GM13976 (cell line): ENCODE results near the gene AKR7A2.

Source experiments
- DNase-seq: peaks from one replicate; pipeline ENCODE4 v3.0.0; 2012; ENCODE audit warnings: low spot score
- in situ Hi-C: fragments of 300-500 bp; cut with MboI; formaldehyde crosslinking; loops from one replicate; pipeline ENCODE4 v1.12.0; 2022; ENCODE audit warnings: low sequenced_read_pairs, mixed read lengths, inconsistent platforms; ENCODE audit not compliant: unreplicated experiment
- TF ChIP-seq, protein P1 (sequence below): IDR thresholded peaks from 2 replicates; pipeline ENCODE4 v1.5.1; 2012; ENCODE audit warnings: borderline replicate concordance, mild to moderate bottlenecking; ENCODE audit not compliant: insufficient read depth; ENCODE audit errors: extremely low read depth, missing control alignments, control extremely low read depth

Gene AKR7A2

DNA sequence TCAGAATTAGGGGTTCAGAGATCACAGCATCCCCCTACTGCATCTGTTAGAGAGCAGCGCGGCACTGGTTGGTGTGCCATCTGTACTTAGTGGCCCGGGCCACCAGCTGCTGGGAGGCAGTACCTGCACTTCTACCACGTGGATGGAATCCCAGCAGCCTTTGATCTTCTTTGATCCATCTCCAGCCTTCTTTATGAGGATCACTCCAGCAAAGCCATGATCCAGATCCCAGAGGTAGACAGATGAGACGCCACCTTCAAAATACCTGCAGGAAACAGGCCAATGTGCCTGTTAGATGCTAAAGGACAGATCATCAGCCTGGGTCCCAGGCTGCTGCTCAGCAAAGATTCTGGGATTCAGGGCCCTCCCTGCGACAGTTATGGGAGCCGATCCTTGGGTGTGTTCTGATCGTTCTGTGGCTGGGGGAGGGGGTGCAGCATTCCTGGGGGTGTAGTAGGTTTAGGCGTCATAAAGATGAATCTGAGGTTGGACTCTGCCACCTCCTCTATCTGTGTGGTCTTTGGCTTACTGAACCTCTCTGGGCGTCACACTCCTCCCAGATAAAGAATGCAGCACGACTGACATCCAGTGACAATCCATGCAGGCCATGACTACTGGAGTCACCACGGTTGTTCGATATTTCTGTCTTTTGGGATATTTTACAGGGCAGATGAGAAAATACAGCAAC is 45.5 kb upstream of the AKR7A2 start:
- DNase-seq, result no peak
- TF ChIP-seq, protein P1, sequence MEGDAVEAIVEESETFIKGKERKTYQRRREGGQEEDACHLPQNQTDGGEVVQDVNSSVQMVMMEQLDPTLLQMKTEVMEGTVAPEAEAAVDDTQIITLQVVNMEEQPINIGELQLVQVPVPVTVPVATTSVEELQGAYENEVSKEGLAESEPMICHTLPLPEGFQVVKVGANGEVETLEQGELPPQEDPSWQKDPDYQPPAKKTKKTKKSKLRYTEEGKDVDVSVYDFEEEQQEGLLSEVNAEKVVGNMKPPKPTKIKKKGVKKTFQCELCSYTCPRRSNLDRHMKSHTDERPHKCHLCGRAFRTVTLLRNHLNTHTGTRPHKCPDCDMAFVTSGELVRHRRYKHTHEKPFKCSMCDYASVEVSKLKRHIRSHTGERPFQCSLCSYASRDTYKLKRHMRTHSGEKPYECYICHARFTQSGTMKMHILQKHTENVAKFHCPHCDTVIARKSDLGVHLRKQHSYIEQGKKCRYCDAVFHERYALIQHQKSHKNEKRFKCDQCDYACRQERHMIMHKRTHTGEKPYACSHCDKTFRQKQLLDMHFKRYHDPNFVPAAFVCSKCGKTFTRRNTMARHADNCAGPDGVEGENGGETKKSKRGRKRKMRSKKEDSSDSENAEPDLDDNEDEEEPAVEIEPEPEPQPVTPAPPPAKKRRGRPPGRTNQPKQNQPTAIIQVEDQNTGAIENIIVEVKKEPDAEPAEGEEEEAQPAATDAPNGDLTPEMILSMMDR, result no peak
- in situ Hi-C loops, result no loop called here

DNA sequence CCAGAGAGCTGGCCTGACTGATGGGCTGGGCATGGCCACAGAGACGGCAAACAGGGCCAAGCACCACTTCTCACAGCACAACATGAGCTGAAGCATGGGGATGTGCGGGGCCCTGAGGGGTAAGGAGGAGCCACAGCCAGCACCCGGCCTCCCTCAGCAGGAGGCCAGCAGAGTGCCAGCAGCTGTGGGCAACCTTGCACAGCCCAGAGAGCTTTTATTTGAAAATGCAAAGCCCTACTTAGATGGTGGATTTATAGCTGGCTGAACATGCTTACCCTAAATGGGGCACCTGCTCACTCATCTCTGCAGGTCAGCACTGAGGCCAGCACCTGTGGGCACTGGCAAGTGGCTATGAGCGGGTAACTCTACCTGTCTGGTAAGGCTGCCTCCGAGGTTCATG is 44.3 kb upstream of the AKR7A2 start:
- TF ChIP-seq, protein P1, result no peak
- no peak for DNase-seq
- in situ Hi-C loops, result no loop called here

DNA sequence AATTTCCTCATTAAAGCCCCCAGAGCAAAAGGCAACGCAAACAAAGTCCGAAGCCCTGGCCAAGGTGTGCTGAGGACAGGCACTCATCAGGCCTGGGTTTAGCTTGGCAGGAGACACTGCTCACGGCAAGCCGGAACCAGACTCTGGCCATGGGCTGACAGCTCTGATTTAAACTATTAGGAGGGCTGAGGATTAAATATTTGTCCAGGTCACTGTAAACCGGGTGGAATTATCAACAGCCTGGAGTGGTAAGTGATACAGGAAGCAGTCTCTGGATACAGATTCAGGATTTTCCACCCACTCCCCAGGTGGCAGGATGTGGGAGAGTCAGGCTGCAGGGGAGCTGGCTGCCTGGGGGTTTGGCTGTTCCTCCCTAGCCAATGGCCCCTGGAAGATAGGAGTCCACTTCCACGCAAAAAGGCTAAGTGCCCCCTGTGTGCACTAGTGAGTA is 42.6 kb upstream of the AKR7A2 start:
- in situ Hi-C loops, result no loop called here
- TF ChIP-seq, protein P1, result no peak
- DNase-seq, result no peak

DNA sequence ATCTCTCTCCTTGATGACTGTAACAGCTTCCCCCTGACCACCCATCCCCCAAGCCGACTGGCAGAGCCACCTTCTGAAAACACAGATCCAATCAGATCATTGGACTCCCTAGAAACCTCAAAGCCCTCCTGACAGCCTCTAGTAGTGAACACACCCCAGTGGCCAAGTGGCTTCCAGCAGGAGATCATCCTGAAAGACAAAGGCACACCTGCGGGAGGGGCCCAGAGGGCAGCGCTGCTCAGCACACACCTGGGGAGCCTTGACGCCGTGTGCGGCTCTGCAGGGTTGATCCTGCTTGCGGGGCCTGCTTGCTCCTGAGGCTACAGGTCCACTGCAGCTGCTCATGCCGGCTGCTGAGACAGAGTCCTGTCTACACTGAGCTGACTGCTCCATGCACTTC is 41.7 kb upstream of the AKR7A2 start:
- no peak for DNase-seq
- TF ChIP-seq, protein P1, result no peak
- in situ Hi-C loops, result no loop called here

DNA sequence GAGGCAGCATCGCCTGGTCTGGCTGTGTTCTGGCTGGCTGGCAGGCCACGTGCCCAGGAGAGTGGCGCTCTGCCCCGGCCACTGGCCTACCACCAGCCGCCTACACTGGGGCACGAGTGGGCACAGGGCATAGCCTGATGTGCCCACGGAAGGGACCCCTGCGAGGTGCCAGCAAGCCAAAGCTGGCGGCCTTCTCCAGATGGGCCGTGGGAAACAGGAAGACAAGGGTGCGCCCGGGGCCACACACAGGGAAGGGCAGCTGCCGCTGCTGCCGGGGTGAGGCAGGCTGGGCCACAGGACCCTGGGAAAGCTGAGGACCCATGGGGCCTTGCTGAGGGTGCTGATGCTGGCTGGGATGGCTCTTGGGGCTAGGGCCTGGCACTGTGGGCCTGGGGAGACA is 40.9 kb upstream of the AKR7A2 start:
- in situ Hi-C loops, result no loop called here

DNA sequence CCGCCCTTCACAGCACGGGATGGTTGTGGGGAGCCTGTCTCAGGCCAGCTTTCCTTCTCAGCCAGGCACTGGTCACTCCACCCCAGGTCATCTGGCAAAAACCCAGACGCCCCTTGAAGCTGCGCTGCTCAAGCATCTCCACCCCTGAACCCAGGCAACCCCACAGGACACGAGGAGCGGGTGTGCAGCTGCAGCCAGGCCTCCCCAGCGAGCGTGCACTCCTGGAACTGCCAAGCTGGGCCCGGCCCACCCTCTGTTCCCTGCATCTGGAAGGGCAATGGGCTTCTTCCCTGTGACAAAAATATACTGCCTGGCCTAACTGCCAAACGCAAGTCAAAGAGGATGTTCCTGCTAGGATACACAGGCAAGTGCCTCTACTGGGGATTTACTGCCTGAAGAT is 39.9 kb upstream of the AKR7A2 start:
- TF ChIP-seq, protein P1, result no peak
- in situ Hi-C loops, result no loop called here
- no peak for DNase-seq

More for the DNA sequence above, 40.9 kb upstream of the AKR7A2 start:
- TF ChIP-seq, protein P1, result no peak
- no peak for DNase-seq
